Measurements from ENCODE around the gene PPP1R1C. TPM values are rescaled to one million over a fixed set of nuclear protein-coding genes. Genes with fewer than 3 reads are reported as not detected.
"Not testable (repeated sequence)": the region's sequence is repeated elsewhere in the genome, so short reads cannot be mapped to it uniquely, and the experiment has no call there.

PPP1R1C gene
- polyA plus RNA-seq, 1 experiment = 0.41 TPM

DNA sequence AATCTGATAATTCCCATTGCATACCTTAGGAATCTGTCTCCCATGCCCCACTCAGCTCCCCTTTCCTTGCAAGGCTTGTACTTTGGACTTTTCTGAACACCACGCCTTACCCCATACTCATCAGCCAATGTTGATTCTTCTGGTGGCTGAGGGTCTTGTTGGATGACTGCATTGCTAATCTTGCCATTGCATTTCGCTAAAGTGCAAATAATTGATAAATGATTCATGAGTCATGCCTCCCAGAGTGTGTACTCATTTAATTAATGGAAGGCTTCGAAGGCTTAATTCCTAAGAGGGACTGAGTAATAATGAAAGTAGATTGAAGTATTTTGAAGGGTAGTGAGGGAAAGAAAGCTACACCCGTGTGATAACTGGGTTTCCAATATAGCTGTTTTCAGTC lies 28.0 kb upstream of the PPP1R1C start:
- no peak for TF ChIP-seq CTCF (IDR thresholded peaks at IDR 0.05; ENCODE audit: low read depth, low read length)
- Histone ChIP-seq H3K4me3 (ENCODE audit: low read depth, low read length) (no peak overlapping the region), H3K9me3 (ENCODE audit: control insufficient read depth, insufficient read depth, low read length) (peaks cover 4% of the 10 kb centered on the region), H3K27ac (ENCODE audit: low read depth, low read length) (no peak overlapping the region), H3K27me3 (ENCODE audit: control insufficient read depth, insufficient read depth, low read length) (no peaks in the 10 kb centered on the region)
- CTCF ChIA-PET = no interaction called here
- no peak for DNase-seq (ENCODE audit: low read depth, low spot score)
- POLR2A ChIA-PET = no interaction called here

DNA sequence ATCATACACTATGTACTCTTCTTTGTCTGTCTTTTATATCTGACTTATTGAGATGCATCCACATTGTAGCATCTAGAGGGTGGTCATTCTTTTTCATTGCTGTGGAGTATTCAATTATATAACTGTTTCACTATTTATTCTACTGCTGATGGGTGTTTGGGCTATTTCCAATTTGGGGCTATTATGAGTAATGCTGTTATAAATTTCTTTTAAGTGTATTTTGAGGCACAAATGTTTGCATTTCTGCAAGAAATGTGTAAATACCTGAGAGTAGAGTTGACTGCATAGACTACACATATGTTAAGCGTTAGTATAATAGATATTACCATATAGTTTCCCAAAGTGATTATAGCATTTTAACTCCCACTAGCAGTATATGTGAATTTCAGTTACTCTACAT lies 26.9 kb upstream of the PPP1R1C start:
- H3K27ac ChIP-seq (ENCODE audit: low read depth, low read length) = no peak overlapping the region
- CTCF ChIA-PET = no interaction called here

GRCh38 chr2:181959508-181959907 lies 26.1 kb upstream of the PPP1R1C start:
- TF ChIP-seq CTCF (IDR thresholded peaks at IDR 0.05; ENCODE audit: low read depth, low read length) = no peak
- Histone ChIP-seq H3K4me3 (ENCODE audit: low read depth, low read length) (no peak overlapping the region), H3K27ac (ENCODE audit: low read depth, low read length) (no peak overlapping the region), H3K9me3 (ENCODE audit: control insufficient read depth, insufficient read depth, low read length) (peaks cover 4% of the 10 kb centered on the region), H3K27me3 (ENCODE audit: control insufficient read depth, insufficient read depth, low read length) (no peaks in the 10 kb centered on the region)
- POLR2A ChIA-PET = no interaction called here
- CTCF ChIA-PET = no interaction called here
- no peak for DNase-seq (ENCODE audit: low read depth, low spot score)

More for the DNA sequence above, 26.9 kb upstream of the PPP1R1C start:
- Histone ChIP-seq H3K4me3 (ENCODE audit: low read depth, low read length) (no peak overlapping the region), H3K27me3 (ENCODE audit: control insufficient read depth, insufficient read depth, low read length) (no peaks in the 10 kb centered on the region), H3K9me3 (ENCODE audit: control insufficient read depth, insufficient read depth, low read length) (peaks cover 4% of the 10 kb centered on the region)
- no peak for DNase-seq (ENCODE audit: low read depth, low spot score)
- POLR2A ChIA-PET = no interaction called here
- no peak for TF ChIP-seq CTCF (IDR thresholded peaks at IDR 0.05; ENCODE audit: low read depth, low read length)

GRCh38 chr2:181961167-181961566 lies 24.5 kb upstream of the PPP1R1C start:
- H3K27me3 ChIP-seq (ENCODE audit: control insufficient read depth, insufficient read depth, low read length); H3K9me3 ChIP-seq (ENCODE audit: control insufficient read depth, insufficient read depth, low read length); POLR2A ChIA-PET; H3K4me3 ChIP-seq (ENCODE audit: low read depth, low read length); H3K27ac ChIP-seq (ENCODE audit: low read depth, low read length); CTCF ChIA-PET; DNase-seq (ENCODE audit: low read depth, low spot score): not testable (repeated sequence)

DNA sequence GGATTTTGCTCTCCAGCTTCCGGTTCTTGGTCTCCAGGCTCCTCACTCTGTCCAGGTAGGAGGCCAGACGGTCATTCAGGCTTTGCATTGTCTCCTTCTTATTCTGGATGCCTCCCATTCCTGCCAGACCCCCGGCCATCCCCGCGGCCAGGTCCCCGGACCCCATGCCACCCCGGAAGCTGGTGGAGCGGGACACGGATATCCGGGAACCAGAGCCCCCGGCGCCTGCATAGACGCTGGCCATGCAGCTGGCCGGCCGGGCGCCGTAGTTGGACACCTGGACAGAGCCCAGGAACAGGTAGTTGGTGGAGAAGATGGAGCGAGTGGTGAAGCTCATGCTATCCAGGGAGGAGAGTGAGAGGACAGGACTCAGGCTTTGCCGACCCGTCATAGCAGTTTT lies 23.5 kb upstream of the PPP1R1C start:
- POLR2A ChIA-PET = no interaction called here
- Histone ChIP-seq H3K4me3 (ENCODE audit: low read depth, low read length) (no peak overlapping the region), H3K9me3 (ENCODE audit: control insufficient read depth, insufficient read depth, low read length) (peaks cover 4% of the 10 kb centered on the region), H3K27ac (ENCODE audit: low read depth, low read length) (no peak overlapping the region), H3K27me3 (ENCODE audit: control insufficient read depth, insufficient read depth, low read length) (no peaks in the 10 kb centered on the region)
- CTCF ChIA-PET = interaction anchor here (0.7 kb wide), 1 partner anchor 58 kb away, joined by 3 read pairs; no protein-coding TSS in a partner anchor
- TF ChIP-seq CTCF (IDR thresholded peaks at IDR 0.05; ENCODE audit: low read depth, low read length) = no peak
- no peak for DNase-seq (ENCODE audit: low read depth, low spot score)

All from AG04450 (cell line).